ENCODE data around the gene TES. TPM values are rescaled to one million over a fixed set of nuclear protein-coding genes. Genes with fewer than 3 reads are reported as not detected.

The TES gene
- total and polyA plus RNA-seq, 2 experiments from 2014 or later, result 37.3 to 38.3 TPM

DNA sequence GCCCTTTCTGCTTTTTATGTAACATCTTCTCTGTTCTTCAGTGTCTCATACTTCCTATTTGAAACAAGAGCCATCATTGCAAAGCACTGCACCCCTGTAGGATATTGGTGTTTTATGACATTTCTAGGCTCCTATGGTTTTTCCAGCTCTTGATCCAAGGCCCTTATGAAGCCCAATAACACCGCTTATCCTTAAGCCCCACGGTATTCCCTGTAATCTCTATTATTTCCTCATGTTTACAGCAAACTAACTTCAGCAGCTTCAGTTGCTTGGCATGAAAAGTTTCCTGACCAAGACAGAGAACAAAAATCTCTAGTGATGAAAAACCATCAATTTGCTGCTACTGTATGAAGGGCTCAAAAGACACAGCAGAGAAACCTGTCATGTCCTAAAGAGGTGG lies 34.1 kb upstream of the TES start:
- no peaks in the 10 kb centered on the region for H3K27me3 ChIP-seq (ENCODE audit: insufficient read depth)
- no peak overlapping the region for H3K4me2 ChIP-seq
- no peaks in the 10 kb centered on the region for H3K79me2 ChIP-seq (replicated peaks; ENCODE audit: insufficient read depth)
- no peak for ATAC-seq
- H3K27ac ChIP-seq (ENCODE audit: low read depth), result no peak overlapping the region
- peaks cover 5% of the 10 kb centered on the region; the same call in 1 of the 2 replicates for H3K4me1 ChIP-seq (ENCODE audit: insufficient read depth)
- H3K27me3 Mint-ChIP-seq (ENCODE audit: insufficient read depth, low read depth, poor library complexity), result peaks cover 2% of the 10 kb centered on the region
- no peak overlapping the region for H3K4me3 ChIP-seq
- H4K20me1 ChIP-seq (replicated peaks; ENCODE audit: insufficient read depth), result no peaks in the 10 kb centered on the region
- H3K4me1 Mint-ChIP-seq, result peaks cover 6% of the 10 kb centered on the region; the same call in 2 of the 3 replicates
- H3K9me3 Mint-ChIP-seq, result peaks cover 13% of the 10 kb centered on the region; the same call in 1 of the 3 replicates
- H3F3A ChIP-seq (replicated peaks; ENCODE audit: low read depth), result no peaks in the 10 kb centered on the region
- DNase-seq (ENCODE audit: low spot score), result no peak
- no peaks in the 10 kb centered on the region for H3K9me2 ChIP-seq (ENCODE audit: insufficient read depth)
- H3K4me3 Mint-ChIP-seq, result no peak overlapping the region
- TF ChIP-seq POLR2AphosphoS5 (IDR thresholded peaks at IDR 0.05; ENCODE audit: low read depth), result no peak
- TF ChIP-seq ZNF114 (CRISPR knock-in tag; IDR thresholded peaks at IDR 0.05), result no peak
- no peak for TF ChIP-seq STAT1 (IDR thresholded peaks at IDR 0.05; ENCODE audit: unreplicated experiment)
- TF ChIP-seq, protein P1, sequence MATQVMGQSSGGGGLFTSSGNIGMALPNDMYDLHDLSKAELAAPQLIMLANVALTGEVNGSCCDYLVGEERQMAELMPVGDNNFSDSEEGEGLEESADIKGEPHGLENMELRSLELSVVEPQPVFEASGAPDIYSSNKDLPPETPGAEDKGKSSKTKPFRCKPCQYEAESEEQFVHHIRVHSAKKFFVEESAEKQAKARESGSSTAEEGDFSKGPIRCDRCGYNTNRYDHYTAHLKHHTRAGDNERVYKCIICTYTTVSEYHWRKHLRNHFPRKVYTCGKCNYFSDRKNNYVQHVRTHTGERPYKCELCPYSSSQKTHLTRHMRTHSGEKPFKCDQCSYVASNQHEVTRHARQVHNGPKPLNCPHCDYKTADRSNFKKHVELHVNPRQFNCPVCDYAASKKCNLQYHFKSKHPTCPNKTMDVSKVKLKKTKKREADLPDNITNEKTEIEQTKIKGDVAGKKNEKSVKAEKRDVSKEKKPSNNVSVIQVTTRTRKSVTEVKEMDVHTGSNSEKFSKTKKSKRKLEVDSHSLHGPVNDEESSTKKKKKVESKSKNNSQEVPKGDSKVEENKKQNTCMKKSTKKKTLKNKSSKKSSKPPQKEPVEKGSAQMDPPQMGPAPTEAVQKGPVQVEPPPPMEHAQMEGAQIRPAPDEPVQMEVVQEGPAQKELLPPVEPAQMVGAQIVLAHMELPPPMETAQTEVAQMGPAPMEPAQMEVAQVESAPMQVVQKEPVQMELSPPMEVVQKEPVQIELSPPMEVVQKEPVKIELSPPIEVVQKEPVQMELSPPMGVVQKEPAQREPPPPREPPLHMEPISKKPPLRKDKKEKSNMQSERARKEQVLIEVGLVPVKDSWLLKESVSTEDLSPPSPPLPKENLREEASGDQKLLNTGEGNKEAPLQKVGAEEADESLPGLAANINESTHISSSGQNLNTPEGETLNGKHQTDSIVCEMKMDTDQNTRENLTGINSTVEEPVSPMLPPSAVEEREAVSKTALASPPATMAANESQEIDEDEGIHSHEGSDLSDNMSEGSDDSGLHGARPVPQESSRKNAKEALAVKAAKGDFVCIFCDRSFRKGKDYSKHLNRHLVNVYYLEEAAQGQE (IDR thresholded peaks at IDR 0.05; ENCODE audit: unreplicated experiment), result no peak
- TF ChIP-seq EZH2 (IDR thresholded peaks at IDR 0.05; ENCODE audit: low read depth, unreplicated experiment), result no peak
- TF ChIP-seq, protein P2, sequence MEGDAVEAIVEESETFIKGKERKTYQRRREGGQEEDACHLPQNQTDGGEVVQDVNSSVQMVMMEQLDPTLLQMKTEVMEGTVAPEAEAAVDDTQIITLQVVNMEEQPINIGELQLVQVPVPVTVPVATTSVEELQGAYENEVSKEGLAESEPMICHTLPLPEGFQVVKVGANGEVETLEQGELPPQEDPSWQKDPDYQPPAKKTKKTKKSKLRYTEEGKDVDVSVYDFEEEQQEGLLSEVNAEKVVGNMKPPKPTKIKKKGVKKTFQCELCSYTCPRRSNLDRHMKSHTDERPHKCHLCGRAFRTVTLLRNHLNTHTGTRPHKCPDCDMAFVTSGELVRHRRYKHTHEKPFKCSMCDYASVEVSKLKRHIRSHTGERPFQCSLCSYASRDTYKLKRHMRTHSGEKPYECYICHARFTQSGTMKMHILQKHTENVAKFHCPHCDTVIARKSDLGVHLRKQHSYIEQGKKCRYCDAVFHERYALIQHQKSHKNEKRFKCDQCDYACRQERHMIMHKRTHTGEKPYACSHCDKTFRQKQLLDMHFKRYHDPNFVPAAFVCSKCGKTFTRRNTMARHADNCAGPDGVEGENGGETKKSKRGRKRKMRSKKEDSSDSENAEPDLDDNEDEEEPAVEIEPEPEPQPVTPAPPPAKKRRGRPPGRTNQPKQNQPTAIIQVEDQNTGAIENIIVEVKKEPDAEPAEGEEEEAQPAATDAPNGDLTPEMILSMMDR (conservative IDR thresholded peaks at IDR 0.05; ENCODE audit: low read depth in 2 of 2), result no peak
- no peak for TF ChIP-seq CREB1 (CRISPR knock-in tag; IDR thresholded peaks at IDR 0.05; ENCODE audit: low read depth)
- TF ChIP-seq, protein P3, sequence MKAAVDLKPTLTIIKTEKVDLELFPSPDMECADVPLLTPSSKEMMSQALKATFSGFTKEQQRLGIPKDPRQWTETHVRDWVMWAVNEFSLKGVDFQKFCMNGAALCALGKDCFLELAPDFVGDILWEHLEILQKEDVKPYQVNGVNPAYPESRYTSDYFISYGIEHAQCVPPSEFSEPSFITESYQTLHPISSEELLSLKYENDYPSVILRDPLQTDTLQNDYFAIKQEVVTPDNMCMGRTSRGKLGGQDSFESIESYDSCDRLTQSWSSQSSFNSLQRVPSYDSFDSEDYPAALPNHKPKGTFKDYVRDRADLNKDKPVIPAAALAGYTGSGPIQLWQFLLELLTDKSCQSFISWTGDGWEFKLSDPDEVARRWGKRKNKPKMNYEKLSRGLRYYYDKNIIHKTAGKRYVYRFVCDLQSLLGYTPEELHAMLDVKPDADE (IDR thresholded peaks at IDR 0.05), result no peak
- TF ChIP-seq, protein P4, sequence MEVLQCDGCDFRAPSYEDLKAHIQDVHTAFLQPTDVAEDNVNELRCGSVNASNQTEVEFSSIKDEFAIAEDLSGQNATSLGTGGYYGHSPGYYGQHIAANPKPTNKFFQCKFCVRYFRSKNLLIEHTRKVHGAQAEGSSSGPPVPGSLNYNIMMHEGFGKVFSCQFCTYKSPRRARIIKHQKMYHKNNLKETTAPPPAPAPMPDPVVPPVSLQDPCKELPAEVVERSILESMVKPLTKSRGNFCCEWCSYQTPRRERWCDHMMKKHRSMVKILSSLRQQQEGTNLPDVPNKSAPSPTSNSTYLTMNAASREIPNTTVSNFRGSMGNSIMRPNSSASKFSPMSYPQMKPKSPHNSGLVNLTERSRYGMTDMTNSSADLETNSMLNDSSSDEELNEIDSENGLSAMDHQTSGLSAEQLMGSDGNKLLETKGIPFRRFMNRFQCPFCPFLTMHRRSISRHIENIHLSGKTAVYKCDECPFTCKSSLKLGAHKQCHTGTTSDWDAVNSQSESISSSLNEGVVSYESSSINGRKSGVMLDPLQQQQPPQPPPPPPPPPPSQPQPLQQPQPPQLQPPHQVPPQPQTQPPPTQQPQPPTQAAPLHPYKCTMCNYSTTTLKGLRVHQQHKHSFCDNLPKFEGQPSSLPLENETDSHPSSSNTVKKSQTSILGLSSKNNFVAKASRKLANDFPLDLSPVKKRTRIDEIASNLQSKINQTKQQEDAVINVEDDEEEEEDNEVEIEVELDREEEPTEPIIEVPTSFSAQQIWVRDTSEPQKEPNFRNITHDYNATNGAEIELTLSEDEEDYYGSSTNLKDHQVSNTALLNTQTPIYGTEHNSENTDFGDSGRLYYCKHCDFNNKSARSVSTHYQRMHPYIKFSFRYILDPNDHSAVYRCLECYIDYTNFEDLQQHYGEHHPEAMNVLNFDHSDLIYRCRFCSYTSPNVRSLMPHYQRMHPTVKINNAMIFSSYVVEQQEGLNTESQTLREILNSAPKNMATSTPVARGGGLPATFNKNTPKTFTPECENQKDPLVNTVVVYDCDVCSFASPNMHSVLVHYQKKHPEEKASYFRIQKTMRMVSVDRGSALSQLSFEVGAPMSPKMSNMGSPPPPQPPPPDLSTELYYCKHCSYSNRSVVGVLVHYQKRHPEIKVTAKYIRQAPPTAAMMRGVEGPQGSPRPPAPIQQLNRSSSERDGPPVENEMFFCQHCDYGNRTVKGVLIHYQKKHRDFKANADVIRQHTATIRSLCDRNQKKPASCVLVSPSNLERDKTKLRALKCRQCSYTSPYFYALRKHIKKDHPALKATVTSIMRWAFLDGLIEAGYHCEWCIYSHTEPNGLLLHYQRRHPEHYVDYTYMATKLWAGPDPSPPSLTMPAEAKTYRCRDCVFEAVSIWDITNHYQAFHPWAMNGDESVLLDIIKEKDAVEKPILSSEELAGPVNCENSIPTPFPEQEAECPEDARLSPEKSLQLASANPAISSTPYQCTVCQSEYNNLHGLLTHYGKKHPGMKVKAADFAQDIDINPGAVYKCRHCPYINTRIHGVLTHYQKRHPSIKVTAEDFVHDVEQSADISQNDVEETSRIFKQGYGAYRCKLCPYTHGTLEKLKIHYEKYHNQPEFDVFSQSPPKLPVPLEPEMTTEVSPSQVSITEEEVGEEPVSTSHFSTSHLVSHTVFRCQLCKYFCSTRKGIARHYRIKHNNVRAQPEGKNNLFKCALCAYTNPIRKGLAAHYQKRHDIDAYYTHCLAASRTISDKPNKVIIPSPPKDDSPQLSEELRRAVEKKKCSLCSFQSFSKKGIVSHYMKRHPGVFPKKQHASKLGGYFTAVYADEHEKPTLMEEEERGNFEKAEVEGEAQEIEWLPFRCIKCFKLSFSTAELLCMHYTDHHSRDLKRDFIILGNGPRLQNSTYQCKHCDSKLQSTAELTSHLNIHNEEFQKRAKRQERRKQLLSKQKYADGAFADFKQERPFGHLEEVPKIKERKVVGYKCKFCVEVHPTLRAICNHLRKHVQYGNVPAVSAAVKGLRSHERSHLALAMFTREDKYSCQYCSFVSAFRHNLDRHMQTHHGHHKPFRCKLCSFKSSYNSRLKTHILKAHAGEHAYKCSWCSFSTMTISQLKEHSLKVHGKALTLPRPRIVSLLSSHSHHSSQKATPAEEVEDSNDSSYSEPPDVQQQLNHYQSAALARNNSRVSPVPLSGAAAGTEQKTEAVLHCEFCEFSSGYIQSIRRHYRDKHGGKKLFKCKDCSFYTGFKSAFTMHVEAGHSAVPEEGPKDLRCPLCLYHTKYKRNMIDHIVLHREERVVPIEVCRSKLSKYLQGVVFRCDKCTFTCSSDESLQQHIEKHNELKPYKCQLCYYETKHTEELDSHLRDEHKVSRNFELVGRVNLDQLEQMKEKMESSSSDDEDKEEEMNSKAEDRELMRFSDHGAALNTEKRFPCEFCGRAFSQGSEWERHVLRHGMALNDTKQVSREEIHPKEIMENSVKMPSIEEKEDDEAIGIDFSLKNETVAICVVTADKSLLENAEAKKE (CRISPR knock-in tag; IDR thresholded peaks at IDR 0.05), result no peak
- no peak for TF ChIP-seq NANOG (IDR thresholded peaks at IDR 0.05; ENCODE audit: borderline replicate concordance)
- TF ChIP-seq JUNB (IDR thresholded peaks at IDR 0.05; ENCODE audit: unreplicated experiment), result no peak
- no peak for TF ChIP-seq EZH2phosphoT487 (IDR thresholded peaks at IDR 0.05; ENCODE audit: unreplicated experiment)
- no peak for TF ChIP-seq ZNF331 (CRISPR knock-in tag; IDR thresholded peaks at IDR 0.05; ENCODE audit: low read depth)
- H3K36me3 ChIP-seq (ENCODE audit: insufficient read depth), result no peaks in the 10 kb centered on the region
- no peak overlapping the region for H3K27ac Mint-ChIP-seq
- peaks cover 3% of the 10 kb centered on the region; the same call in 1 of the 3 replicates for H3K36me3 Mint-ChIP-seq (ENCODE audit: low read depth)
- H2AFZ ChIP-seq, result no peak overlapping the region; the same call in 1 of the 2 replicates
